ENCODE data around the gene TENM4. TPM values are rescaled to one million over a fixed set of nuclear protein-coding genes. Genes with fewer than 3 reads are reported as not detected.

The TENM4 gene
- total RNA-seq, 2 experiments from 2014 or later = not detected

DNA sequence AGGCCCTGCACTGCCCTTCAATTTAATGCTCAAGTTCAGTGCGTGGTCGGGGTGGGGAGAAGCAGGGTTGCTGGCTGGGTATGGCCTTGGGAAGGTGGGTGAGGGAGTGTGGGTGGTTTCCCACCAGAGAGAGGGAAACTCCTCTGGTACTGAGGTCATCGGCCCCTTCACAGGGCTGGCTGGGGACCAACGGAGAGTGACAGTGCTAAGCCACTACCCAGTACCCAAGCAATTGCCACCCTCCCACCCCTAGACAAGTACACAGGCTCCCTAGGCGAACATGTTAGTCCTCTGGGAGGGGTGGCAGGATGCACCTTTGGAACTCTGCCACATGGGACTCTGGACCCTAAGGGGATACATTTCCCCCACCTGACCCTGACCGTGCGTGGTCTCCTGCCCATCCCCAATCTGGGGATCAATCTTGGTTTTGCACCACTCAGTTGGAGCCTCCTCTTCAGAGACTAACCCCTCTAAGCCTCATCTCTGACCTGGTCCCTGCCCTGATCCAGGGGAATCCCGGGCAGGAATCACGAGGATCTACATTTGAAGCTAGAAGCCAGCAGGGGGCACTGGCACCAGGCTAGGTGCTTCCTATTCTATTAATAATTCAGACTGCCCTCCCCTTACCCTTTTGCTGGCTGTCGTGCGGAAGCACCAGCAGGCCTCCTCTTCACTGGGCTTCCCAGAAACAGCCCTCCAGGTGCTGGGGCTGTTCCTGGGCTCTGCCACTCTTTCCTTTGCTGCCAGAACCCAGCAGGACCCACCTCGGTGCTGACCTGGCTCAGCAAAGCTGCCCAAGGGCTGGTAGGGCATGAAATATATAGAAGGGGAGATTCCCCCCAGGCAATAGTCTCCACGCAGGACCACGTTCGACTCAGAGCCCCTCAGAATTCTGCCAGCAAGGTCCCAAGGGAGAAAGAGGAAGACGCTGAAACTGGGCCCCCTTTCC, 377.7 kb downstream of the TENM4 start:
- H3K9me3 Mint-ChIP-seq = no peaks in the 10 kb centered on the region
- H3K27ac Mint-ChIP-seq = no peak overlapping the region
- H3K4me1 Mint-ChIP-seq = no peaks in the 10 kb centered on the region
- no peak overlapping the region for H3K4me3 Mint-ChIP-seq
- POLR2A ChIA-PET = no interaction called here
- no peak for DNase-seq
- H3K36me3 Mint-ChIP-seq = no peaks in the 10 kb centered on the region
- H3K27me3 Mint-ChIP-seq = peaks cover 2% of the 10 kb centered on the region
- ATAC-seq (ENCODE audit: low read depth) = no peak

DNA sequence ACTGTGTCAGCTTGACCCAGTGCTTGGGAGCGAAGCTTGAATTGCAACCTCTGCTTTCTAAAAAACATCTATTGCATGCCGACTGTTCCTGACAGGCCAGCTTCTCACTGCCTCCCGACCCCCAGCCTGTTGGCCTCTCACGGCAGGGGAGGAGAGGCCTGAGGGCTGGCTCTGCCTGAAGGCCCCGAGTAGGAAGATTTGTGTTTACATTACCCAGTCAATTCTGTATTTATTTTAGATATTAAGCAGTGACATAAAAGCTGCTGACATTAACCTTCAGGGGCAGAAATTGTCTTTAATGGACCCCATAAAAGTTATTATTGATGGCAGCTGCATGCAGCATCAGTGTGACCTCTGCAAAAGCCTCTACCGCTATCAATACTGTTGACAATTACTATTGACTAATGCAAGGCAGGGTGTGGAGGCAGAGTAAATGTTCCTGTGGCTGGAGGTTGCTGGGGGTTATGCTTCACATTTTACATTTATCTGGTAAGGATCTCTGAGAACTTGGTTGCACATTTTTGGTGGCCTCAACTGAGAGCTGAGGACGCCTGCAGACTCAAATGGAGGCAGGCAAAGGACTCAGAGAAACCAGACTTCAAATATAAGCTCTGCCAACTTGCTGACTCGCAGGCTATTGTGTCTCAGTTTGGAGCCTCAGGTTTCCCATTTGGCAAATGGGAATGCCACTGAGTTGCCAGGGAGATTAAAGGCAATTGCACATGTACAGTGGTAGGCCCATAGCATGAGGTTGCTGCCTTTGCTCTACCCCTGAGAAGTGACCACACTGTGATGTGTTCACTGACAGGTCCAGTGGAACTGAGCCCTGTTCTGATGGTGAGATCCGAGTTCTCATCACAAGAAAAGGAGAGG, 380.5 kb downstream of the TENM4 start:
- ATAC-seq (ENCODE audit: low read depth) (no peak), DNase-seq (no peak)
- peaks cover under 1% of the 10 kb centered on the region for H3K27me3 Mint-ChIP-seq
- H3K9me3 Mint-ChIP-seq = no peaks in the 10 kb centered on the region
- H3K36me3 Mint-ChIP-seq = no peaks in the 10 kb centered on the region
- H3K27ac Mint-ChIP-seq = no peak overlapping the region
- no peaks in the 10 kb centered on the region for H3K4me1 Mint-ChIP-seq
- POLR2A ChIA-PET = no interaction called here
- H3K4me3 Mint-ChIP-seq = no peak overlapping the region

DNA sequence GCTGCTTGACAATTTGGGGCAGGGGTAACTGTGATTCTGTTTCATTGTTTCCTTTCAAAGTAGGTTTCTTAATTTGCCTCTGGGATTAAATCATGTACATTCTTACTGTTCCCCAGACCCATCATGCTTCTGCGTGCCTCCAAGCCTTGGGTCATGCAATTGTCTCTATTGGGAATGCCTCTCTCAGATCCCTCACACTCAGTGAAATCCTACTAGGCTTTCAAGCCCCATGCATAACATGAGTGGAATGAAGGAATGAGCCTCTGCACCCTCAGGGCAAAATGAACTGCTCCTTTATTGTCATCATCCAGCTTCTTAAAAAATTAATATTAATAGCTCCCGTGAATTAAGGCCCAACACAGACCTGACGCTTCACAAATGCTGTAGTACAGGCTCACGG, 381.7 kb downstream of the TENM4 start:
- POLR2A ChIA-PET = no interaction called here
- no peaks in the 10 kb centered on the region for H3K9me3 Mint-ChIP-seq
- H3K4me3 Mint-ChIP-seq = no peak overlapping the region
- H3K36me3 Mint-ChIP-seq = no peaks in the 10 kb centered on the region
- ATAC-seq (ENCODE audit: low read depth) (no peak), DNase-seq (no peak)
- H3K27ac Mint-ChIP-seq = no peak overlapping the region
- no peaks in the 10 kb centered on the region for H3K27me3 Mint-ChIP-seq
- no peaks in the 10 kb centered on the region for H3K4me1 Mint-ChIP-seq

DNA sequence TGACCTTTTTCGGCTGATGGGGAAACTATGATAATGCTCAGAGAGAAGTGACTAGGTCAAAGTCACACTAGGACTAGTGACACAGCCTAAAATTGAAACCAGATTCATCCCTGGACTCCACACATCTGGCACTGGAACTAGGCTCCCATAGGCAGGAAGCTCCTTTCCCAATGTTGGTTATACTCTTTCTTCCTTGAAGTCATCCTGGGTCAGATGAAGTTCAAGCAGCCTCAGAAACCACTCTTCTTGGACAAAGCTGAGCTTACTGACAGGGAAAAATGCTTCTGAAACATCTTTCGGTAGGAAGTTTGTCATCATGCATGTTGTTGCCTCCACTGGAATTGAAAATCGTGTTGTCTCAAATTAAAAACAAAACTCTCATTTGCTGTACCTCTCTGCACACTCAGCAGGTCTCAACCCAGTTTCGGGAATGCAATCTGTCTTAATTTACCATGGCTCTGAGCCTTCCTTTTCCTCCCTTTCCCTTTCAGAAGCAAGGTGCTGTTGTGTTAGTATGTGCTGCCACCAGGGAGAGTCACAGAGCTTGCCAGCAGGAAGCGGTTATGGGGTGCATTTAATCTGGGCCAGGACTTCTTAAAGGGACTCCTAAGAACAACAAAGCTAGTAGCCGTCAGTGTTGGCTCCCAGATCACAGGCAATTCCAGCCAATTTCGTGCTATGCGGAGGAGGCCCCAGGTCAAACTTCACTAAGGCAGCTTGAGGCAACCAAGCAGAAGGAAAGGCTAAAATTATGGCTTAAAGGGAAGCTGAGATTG, 384.8 kb downstream of the TENM4 start:
- Mint-ChIP-seq H3K4me1 (no peaks in the 10 kb centered on the region), H3K4me3 (no peak overlapping the region), H3K27ac (no peak overlapping the region), H3K9me3 (no peaks in the 10 kb centered on the region), H3K36me3 (no peaks in the 10 kb centered on the region), H3K27me3 (peaks cover 8% of the 10 kb centered on the region)
- no peak for ATAC-seq (ENCODE audit: low read depth)
- POLR2A ChIA-PET = no interaction called here
- DNase-seq = no peak

DNA sequence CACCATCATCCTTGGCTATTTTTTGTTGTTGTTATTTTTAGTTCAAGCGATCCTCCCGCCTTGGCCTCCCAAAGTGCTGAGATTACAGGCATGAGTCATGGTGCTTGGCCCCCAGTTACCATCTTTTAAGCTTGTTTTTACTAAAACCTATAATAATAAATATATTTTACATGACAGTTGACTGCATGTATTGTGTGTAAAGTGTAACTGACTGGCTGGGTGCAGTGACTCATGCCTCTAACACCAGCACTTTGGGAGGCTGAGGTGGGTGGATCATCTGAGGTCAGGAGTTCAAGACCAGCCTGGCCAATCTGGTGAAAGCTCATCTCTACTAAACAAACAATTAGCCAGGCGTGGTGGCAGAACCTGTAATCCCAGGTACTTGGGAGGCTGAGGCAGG, 386.2 kb downstream of the TENM4 start:
- POLR2A ChIA-PET = no interaction called here

DNA sequence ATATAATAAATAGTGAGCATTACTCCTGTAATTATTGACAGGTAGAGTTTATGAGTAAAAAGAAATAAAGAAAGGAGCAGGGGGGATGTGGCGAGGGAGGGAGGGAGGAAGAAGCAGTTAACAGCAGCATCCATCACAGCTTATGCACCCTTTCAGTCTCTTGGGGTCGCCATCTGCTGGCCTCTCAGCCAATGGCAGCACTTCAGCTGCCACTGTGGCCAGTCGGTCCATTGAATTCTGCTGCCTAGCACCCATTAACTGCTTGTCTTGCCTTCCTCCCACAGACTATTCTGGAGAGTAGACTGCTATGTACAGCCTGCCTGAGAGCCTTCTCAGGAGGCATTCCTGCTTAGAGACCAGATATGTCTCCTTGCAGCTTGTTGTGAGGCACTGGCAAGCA, 388.3 kb downstream of the TENM4 start:
- H3K36me3 Mint-ChIP-seq = no peaks in the 10 kb centered on the region
- H3K27me3 Mint-ChIP-seq = peaks cover 9% of the 10 kb centered on the region
- H3K4me1 Mint-ChIP-seq = no peaks in the 10 kb centered on the region
- DNase-seq (no peak), ATAC-seq (ENCODE audit: low read depth) (no peak)
- POLR2A ChIA-PET = no interaction called here
- no peaks in the 10 kb centered on the region for H3K9me3 Mint-ChIP-seq
- H3K4me3 Mint-ChIP-seq = no peak overlapping the region
- H3K27ac Mint-ChIP-seq = no peak overlapping the region

More for the DNA sequence above, 386.2 kb downstream of the TENM4 start:
- Mint-ChIP-seq H3K27ac (no peak overlapping the region), H3K4me1 (no peaks in the 10 kb centered on the region), H3K4me3 (no peak overlapping the region), H3K9me3 (no peaks in the 10 kb centered on the region), H3K27me3 (peaks cover 8% of the 10 kb centered on the region), H3K36me3 (no peaks in the 10 kb centered on the region)
- DNase-seq (no peak), ATAC-seq (ENCODE audit: low read depth) (no peak)

DNA sequence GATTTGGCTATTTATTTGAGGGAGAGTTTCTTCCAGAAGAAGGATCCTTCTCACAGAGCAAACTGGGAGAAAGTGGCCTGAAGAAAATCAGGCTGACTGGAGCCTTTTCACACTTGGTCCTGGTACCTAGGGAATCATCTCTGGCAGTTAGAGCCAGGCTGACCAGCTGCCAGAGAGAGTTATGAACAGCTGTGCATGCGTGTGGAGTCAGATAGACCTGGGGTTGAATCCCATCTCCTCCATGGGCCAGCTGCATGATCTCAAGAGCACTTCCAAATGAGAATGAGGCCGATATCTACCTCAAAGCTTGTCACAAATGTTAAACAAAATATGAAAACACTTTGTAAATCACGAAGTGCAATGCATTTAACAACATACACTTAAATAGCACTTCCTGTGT, 390.0 kb downstream of the TENM4 start:
- ATAC-seq (ENCODE audit: low read depth) = no peak
- peaks cover 9% of the 10 kb centered on the region for H3K27me3 Mint-ChIP-seq
- no peaks in the 10 kb centered on the region for H3K4me1 Mint-ChIP-seq
- no peak overlapping the region for H3K27ac Mint-ChIP-seq
- no peaks in the 10 kb centered on the region for H3K9me3 Mint-ChIP-seq
- no peak overlapping the region for H3K4me3 Mint-ChIP-seq
- no peak for DNase-seq
- POLR2A ChIA-PET = no interaction called here
- no peaks in the 10 kb centered on the region for H3K36me3 Mint-ChIP-seq

DNA sequence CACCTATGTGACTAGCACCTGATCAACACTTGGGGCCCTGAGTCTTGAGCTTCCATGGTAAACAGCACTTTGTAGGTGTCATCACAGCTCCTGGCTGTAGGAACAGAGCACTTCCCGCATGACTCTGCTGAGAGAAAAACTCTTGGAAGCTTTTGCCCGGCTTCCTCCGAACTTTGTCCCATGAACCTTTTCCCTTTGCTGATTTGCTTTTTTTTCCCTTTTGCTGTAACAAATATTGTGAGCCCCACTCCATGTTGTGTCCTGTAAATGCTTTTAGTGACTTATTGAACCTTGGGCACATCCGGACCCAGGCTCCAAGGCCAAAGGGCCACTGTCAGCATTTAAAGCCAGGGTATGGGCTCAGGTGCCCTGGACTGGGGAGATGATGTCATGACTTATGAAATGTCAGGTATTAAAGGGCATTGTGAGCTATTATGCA, 391.1 kb downstream of the TENM4 start:
- H3K27me3 Mint-ChIP-seq = peaks cover 9% of the 10 kb centered on the region
- no peaks in the 10 kb centered on the region for H3K36me3 Mint-ChIP-seq
- ATAC-seq (ENCODE audit: low read depth) (no peak), DNase-seq (no peak)
- no peak overlapping the region for H3K27ac Mint-ChIP-seq
- no peaks in the 10 kb centered on the region for H3K4me1 Mint-ChIP-seq
- H3K9me3 Mint-ChIP-seq = no peaks in the 10 kb centered on the region
- H3K4me3 Mint-ChIP-seq = no peak overlapping the region
- POLR2A ChIA-PET = no interaction called here

DNA sequence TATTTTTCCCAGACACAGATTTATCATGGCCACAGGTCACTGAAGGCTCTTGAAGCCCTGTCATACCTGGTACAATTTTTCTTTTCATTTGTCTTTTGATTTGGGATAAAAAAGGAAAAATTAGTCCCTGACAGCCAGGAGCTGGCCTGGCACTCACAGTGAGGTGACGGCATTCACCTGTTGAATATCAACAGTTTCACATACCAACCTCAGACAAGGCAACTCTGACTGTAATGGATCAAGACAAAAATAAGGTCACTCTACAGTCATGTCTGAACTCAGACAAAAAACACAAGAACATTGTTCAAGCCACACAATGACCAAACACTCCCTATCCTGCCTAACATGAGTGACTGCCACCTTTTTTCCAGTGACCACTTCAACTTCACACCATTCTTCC, 392.9 kb downstream of the TENM4 start:
- peaks cover 6% of the 10 kb centered on the region for H3K27me3 Mint-ChIP-seq
- H3K36me3 Mint-ChIP-seq = no peaks in the 10 kb centered on the region
- H3K27ac Mint-ChIP-seq = no peak overlapping the region
- no peak for ATAC-seq (ENCODE audit: low read depth)
- POLR2A ChIA-PET = no interaction called here
- DNase-seq = no peak
- no peaks in the 10 kb centered on the region for H3K9me3 Mint-ChIP-seq
- no peaks in the 10 kb centered on the region for H3K4me1 Mint-ChIP-seq
- no peak overlapping the region for H3K4me3 Mint-ChIP-seq

DNA sequence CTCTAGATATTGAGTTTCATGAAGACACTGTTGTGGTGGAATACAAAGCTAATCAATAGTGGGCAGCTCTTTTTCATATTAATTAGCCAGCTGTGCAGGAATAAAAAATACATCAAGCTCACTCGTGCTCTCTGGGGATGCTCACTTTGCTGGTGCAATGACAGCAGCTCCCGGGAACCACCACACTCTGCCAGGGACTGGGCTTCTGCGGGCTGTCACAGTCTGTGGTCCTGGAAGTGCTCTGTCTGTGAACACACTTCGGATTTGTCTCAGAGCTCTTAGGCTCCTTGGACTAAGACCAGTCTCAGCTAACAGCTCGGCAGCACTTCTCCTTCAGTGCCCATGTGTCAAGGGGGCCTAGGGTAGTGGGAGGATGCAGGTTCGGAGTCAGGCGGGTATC, 393.5 kb downstream of the TENM4 start:
- Mint-ChIP-seq H3K27me3 (peaks cover 5% of the 10 kb centered on the region), H3K36me3 (no peaks in the 10 kb centered on the region), H3K9me3 (no peaks in the 10 kb centered on the region), H3K4me1 (no peaks in the 10 kb centered on the region), H3K27ac (no peak overlapping the region), H3K4me3 (no peak overlapping the region)
- POLR2A ChIA-PET = no interaction called here
- ATAC-seq (ENCODE audit: low read depth) = no peak
- no peak for DNase-seq

DNA sequence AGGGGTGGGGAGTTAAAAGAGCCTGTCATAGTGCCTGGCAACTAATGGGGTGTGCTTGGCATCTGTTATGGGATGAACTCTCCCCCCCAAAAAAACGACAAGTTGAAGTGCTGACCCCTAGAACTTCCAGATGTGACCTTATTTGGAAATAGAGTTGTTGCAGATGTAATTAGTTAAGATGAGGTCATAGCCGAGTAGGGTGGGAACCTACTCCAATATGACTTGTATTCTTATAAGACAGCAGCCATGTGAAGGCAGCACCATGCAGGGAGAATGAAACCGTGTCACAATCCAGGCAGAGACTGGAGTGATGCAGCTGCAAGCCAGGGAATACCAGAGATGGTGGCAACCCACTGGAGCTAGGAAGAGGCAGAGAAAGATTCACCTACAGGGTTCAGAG, 394.5 kb downstream of the TENM4 start:
- POLR2A ChIA-PET = no interaction called here

DNA sequence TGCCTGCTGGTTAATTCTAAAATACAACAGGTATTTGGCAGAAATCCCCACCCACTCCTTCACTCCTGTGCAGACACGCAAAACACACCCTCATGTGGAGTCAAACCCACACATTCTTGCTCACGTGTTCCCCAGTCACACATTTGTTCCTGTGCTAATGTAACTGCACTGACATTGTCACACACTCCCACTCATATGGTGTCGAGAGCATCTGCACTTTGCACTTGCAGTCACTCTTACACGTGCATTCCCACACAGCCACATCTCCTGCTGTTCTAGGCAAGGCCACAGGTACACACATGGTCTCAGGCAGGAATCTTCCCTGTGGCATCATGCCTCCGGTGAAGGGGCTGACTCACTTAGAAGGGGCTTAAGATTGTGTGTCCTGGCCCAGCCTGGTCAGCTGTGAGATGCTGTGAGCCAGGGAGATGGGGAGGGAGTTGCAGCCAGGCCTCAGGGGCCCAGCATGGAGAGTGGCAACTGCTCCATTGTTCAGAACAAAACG, 395.0 kb downstream of the TENM4 start:
- Mint-ChIP-seq H3K27me3 (peaks cover 2% of the 10 kb centered on the region), H3K27ac (no peak overlapping the region), H3K4me3 (no peak overlapping the region), H3K4me1 (no peaks in the 10 kb centered on the region), H3K9me3 (no peaks in the 10 kb centered on the region), H3K36me3 (no peaks in the 10 kb centered on the region)
- DNase-seq (no peak), ATAC-seq (ENCODE audit: low read depth) (no peak)
- POLR2A ChIA-PET = no interaction called here

More for the DNA sequence above, 394.5 kb downstream of the TENM4 start:
- H3K4me3 Mint-ChIP-seq = no peak overlapping the region
- no peak for DNase-seq
- no peaks in the 10 kb centered on the region for H3K36me3 Mint-ChIP-seq
- H3K27me3 Mint-ChIP-seq = peaks cover 2% of the 10 kb centered on the region
- H3K4me1 Mint-ChIP-seq = no peaks in the 10 kb centered on the region
- ATAC-seq (ENCODE audit: low read depth) = no peak
- H3K9me3 Mint-ChIP-seq = no peaks in the 10 kb centered on the region
- no peak overlapping the region for H3K27ac Mint-ChIP-seq
